ENCODE data around the gene TBRG4.

GRCh38 chr7:45104844-45105587 lies 6.5 kb downstream of the TBRG4 start:
- TF ChIP-seq CTCF (IDR thresholded peaks at IDR 0.05; ENCODE audit: borderline replicate concordance, extremely low read depth, low read length, poor library complexity, severe bottlenecking) (no peak), EZH2 (IDR thresholded peaks at IDR 0.05; ENCODE audit: borderline replicate concordance, low read depth, low read length, severe bottlenecking) (no peak)
